SK-N-SH (cell line): ENCODE results near the gene TRIM38. TPM values are rescaled to one million over a fixed set of nuclear protein-coding genes. Genes with fewer than 3 reads are reported as not detected.

ENCODE experiments used
- CTCF ChIA-PET: fragments of 300-600, 350-600 bp; formaldehyde crosslinking; extraction: SDS; loops from one replicate; lab custom pipeline; 2021; lab: Yijun Ruan, JAX
- POLR2A ChIA-PET: fragments of 350-600 bp; sonication (Branson Sonifier 250); formaldehyde crosslinking; extraction: SDS; loops from one replicate; lab custom pipeline; 2020; ENCODE audit warnings: antibody characterized with exemption, inconsistent platforms; lab: Yijun Ruan, JAX
- DNase-seq: peaks from one replicate; pipeline ENCODE4 v3.0.0; 2012
- H2AFZ ChIP-seq: fragments of 200-600 bp; sonication (generic); 2 replicates; pipeline ENCODE4 v1.8.1; 2016; ENCODE audit warnings: antibody characterized with exemption, mild to moderate bottlenecking, low read depth
- H3F3A ChIP-seq: fragments of 200-600 bp; sonication (generic); replicated peaks from 2 replicates; pipeline ENCODE3; 2016; ENCODE audit warnings: antibody characterized with exemption, mild to moderate bottlenecking; ENCODE audit not compliant: insufficient read depth
- H3K27ac ChIP-seq, 2 experiments: fragments of 200-500 bp in 1 of 2; fragments of 200-600 bp in 1 of 2; sonication (Bioruptor generic) in 1 of 2; sonication (generic), shearing (Covaris generic) in 1 of 2; 2 replicates each; pipeline versions ENCODE4 v1.5.1 to v1.6.1; 2014 to 2016; ENCODE audit warnings: low read depth in 2 of 2, inconsistent platforms in 1 of 2, low read length in 1 of 2, mild to moderate bottlenecking in 1 of 2, mixed read lengths in 1 of 2
- H3K27me3 ChIP-seq: fragments of 200-600 bp; sonication (generic), shearing (Covaris generic); 2 replicates; pipeline ENCODE4 v1.6.1; 2016; ENCODE audit warnings: mixed run types; ENCODE audit not compliant: insufficient read depth
- H3K36me3 ChIP-seq, 2 experiments: fragments of 200-500 bp in 1 of 2; fragments of 200-600 bp in 1 of 2; sonication (Bioruptor generic) in 1 of 2; sonication (generic) in 1 of 2; replicated peaks in 1 of 2; 2 replicates each; pipeline versions ENCODE3 to v1.5.1; 2014 to 2016; ENCODE audit warnings: low read length in 1 of 2, mild to moderate bottlenecking in 1 of 2; ENCODE audit not compliant: insufficient read depth in 2 of 2, control insufficient read depth in 1 of 2
- H3K4me1 ChIP-seq, 2 experiments: fragments of 200-500 bp in 1 of 2; fragments of 200-600 bp in 1 of 2; sonication (Bioruptor generic) in 1 of 2; sonication (generic), shearing (Covaris generic) in 1 of 2; 2 replicates each; pipeline versions ENCODE4 v1.5.1 to v1.6.1; 2014 to 2016; ENCODE audit warnings: low read depth in 1 of 2, low read length in 1 of 2, mixed run types in 1 of 2; ENCODE audit not compliant: insufficient read depth in 2 of 2, control insufficient read depth in 1 of 2
- H3K4me2 ChIP-seq: fragments of 200-600 bp; sonication (generic), shearing (Covaris generic); 2 replicates; pipeline ENCODE4 v1.6.1; 2017; ENCODE audit warnings: mixed run types
- H3K4me3 ChIP-seq, 2 experiments: fragments of 200-500 bp in 1 of 2; fragments of 200-600 bp in 1 of 2; sonication (Bioruptor generic) in 1 of 2; sonication (generic), shearing (Covaris generic) in 1 of 2; 2 replicates each; pipeline versions ENCODE4 v1.5.1 to v1.8.1; 2014 to 2016; ENCODE audit warnings: low read depth in 2 of 2, inconsistent platforms in 1 of 2, low read length in 1 of 2, mild to moderate bottlenecking in 1 of 2, mixed read lengths in 1 of 2, moderate library complexity in 1 of 2
- H3K79me2 ChIP-seq: fragments of 200-600 bp; sonication (generic); 2 replicates; pipeline ENCODE4 v1.8.1; 2017; ENCODE audit warnings: mild to moderate bottlenecking; ENCODE audit not compliant: insufficient read depth
- H3K9ac ChIP-seq: fragments of 200-600 bp; sonication (generic); 2 replicates; pipeline ENCODE4 v1.6.1; 2017; ENCODE audit warnings: mixed run types
- H3K9me2 ChIP-seq: fragments of 200-600 bp; sonication (generic); 2 replicates; pipeline ENCODE4 v1.6.1; 2017; ENCODE audit warnings: mixed run types
- H3K9me3 ChIP-seq: fragments of 200-600 bp; sonication (generic); 2 replicates; pipeline ENCODE4 v1.6.1; 2017; ENCODE audit warnings: mixed run types, mild to moderate bottlenecking, moderate library complexity
- H4K20me1 ChIP-seq: fragments of 200-600 bp; sonication (generic); 2 replicates; pipeline ENCODE4 v1.6.1; 2017; ENCODE audit warnings: mild to moderate bottlenecking, mixed run types; ENCODE audit not compliant: insufficient read depth
- EP300 ChIP-seq, 2 experiments: IDR thresholded peaks; 2 replicates each; pipeline versions ENCODE4 v1.4.0 to v1.6.1; 2012; ENCODE audit warnings: borderline replicate concordance in 1 of 2, low read depth in 1 of 2, low read length in 1 of 2
- EZH2phosphoT487 ChIP-seq: fragments of 200-600 bp; sonication (generic); IDR thresholded peaks from 2 replicates; pipeline ENCODE4 v1.6.1; 2017; ENCODE audit warnings: low read depth, mixed run types, mild to moderate bottlenecking, antibody characterized with exemption, moderate library complexity, borderline replicate concordance
- FOSL2 ChIP-seq: IDR thresholded peaks from 2 replicates; pipeline ENCODE4 v1.4.0; 2012; ENCODE audit warnings: low read depth, mild to moderate bottlenecking, moderate library complexity, borderline replicate concordance
- GABPA ChIP-seq: IDR thresholded peaks from 2 replicates; pipeline ENCODE4 v1.4.0; 2012; ENCODE audit warnings: low read depth, mild to moderate bottlenecking
- NFIC ChIP-seq: IDR thresholded peaks from 2 replicates; pipeline ENCODE4 v1.4.0; 2012; ENCODE audit warnings: borderline replicate concordance
- RFX5 ChIP-seq: IDR thresholded peaks from 2 replicates; pipeline ENCODE4 v1.6.1; 2012; ENCODE audit warnings: mild to moderate bottlenecking, improper control_type of control experiment, low read length
- SIN3A ChIP-seq: IDR thresholded peaks from 2 replicates; pipeline ENCODE4 v1.6.1; 2012; ENCODE audit warnings: low read depth, mild to moderate bottlenecking, low read length, moderate library complexity, borderline replicate concordance
- SMC3 ChIP-seq: IDR thresholded peaks from 2 replicates; pipeline ENCODE4 v1.6.1; 2012; ENCODE audit warnings: low read depth, low read length, improper control_type of control experiment
- WGBS: methylation state at CpG from one replicate; pipeline ENCODE4 v1.1.6; 2017; ENCODE audit warnings: low lambda C conversion rate; 5-methylcytosine and 5-hydroxymethylcytosine counted together
- polyA plus RNA-seq, 3 experiments: library from polyadenylated mRNA; depleted of rRNA; stranded (reverse); fragments of >200 nt; gene quantifications; 2 replicates each; pipeline ENCODE4 v1.2.3, GENCODE V29; 2012
- TF ChIP-seq, protein P1 (sequence below): IDR thresholded peaks from 2 replicates; pipeline ENCODE4 v1.6.1; 2012; ENCODE audit warnings: mild to moderate bottlenecking, low read depth, low read length, moderate library complexity
- TF ChIP-seq, protein P2 (sequence below): fragments of 150-350 bp; IDR thresholded peaks from 2 replicates; pipeline ENCODE4 v1.6.1; 2016; ENCODE audit warnings: mild to moderate bottlenecking, low read depth, low read length
- TF ChIP-seq, protein P3 (sequence below): IDR thresholded peaks from 2 replicates; pipeline ENCODE4 v1.4.0; 2012; ENCODE audit warnings: low read depth, borderline replicate concordance

TRIM38 gene
- polyA plus RNA-seq, 1 of the 3 experiments (the other 2 are of a cell fraction) = 0.62 TPM

DNA sequence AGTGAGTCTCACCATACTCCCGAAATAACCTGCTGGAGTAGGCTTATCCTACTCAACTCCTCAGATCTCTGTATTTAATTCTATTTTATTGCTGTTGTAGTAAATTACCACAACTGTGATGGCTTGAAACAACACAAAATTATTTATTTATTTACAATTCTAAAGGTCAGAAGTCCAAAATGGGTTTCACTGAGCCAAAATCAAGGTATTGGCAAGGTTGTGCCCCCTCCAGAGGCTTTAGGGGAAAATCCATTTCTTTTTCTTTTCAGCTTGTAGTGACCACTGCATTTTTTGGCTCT is 31.2 kb upstream of the TRIM38 start (continued):
- TF ChIP-seq, protein P1, sequence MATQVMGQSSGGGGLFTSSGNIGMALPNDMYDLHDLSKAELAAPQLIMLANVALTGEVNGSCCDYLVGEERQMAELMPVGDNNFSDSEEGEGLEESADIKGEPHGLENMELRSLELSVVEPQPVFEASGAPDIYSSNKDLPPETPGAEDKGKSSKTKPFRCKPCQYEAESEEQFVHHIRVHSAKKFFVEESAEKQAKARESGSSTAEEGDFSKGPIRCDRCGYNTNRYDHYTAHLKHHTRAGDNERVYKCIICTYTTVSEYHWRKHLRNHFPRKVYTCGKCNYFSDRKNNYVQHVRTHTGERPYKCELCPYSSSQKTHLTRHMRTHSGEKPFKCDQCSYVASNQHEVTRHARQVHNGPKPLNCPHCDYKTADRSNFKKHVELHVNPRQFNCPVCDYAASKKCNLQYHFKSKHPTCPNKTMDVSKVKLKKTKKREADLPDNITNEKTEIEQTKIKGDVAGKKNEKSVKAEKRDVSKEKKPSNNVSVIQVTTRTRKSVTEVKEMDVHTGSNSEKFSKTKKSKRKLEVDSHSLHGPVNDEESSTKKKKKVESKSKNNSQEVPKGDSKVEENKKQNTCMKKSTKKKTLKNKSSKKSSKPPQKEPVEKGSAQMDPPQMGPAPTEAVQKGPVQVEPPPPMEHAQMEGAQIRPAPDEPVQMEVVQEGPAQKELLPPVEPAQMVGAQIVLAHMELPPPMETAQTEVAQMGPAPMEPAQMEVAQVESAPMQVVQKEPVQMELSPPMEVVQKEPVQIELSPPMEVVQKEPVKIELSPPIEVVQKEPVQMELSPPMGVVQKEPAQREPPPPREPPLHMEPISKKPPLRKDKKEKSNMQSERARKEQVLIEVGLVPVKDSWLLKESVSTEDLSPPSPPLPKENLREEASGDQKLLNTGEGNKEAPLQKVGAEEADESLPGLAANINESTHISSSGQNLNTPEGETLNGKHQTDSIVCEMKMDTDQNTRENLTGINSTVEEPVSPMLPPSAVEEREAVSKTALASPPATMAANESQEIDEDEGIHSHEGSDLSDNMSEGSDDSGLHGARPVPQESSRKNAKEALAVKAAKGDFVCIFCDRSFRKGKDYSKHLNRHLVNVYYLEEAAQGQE = no peak
- no peak for TF ChIP-seq RFX5

DNA sequence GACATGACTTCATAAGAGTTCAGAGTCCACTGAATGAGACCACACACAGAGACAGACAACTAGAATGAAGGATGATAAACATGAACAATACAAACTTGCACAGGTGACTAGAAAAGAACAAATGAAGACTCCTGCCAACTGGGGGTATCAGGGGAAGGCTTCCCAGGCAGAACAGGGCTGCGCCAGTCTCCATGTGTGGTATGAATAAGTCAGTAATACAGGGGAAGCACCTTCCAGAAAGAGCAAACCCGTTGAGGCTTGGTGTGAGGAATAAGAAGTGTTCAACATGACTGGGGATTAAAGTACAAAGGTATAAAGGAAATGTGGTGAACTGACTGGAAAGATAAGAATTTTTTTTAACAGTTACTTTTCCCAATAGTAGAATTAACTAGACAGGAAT is 28.4 kb upstream of the TRIM38 start:
- Histone ChIP-seq H3F3A (no peaks in the 10 kb centered on the region), H3K79me2 (no peaks in the 10 kb centered on the region), H3K27me3 (no peaks in the 10 kb centered on the region; the same call in 1 of the 2 replicates), H3K9me3 (no peaks in the 10 kb centered on the region), H2AFZ (no peak overlapping the region), H3K4me1 (no peaks in the 10 kb centered on the region; a peak in 1 of 4 replicates), H3K4me2 (no peak overlapping the region), H4K20me1 (no peaks in the 10 kb centered on the region), H3K4me3 (no peak overlapping the region), H3K27ac (no peak overlapping the region), H3K9me2 (no peaks in the 10 kb centered on the region), H3K9ac (no peak overlapping the region), H3K36me3 (no peaks in the 10 kb centered on the region)
- ChIA-PET CTCF (interaction anchor here (1.2 to 1.6 kb wide), 2 partner anchors 58 to 655 kb away, joined by 3 read pairs; partner anchors contain the start of gene CARMIL1), POLR2A (no interaction called here)
- 55% methylated on average over 2 of the region's 2 CpGs for WGBS
- TF ChIP-seq, protein P2, sequence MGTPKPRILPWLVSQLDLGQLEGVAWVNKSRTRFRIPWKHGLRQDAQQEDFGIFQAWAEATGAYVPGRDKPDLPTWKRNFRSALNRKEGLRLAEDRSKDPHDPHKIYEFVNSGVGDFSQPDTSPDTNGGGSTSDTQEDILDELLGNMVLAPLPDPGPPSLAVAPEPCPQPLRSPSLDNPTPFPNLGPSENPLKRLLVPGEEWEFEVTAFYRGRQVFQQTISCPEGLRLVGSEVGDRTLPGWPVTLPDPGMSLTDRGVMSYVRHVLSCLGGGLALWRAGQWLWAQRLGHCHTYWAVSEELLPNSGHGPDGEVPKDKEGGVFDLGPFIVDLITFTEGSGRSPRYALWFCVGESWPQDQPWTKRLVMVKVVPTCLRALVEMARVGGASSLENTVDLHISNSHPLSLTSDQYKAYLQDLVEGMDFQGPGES = no peak
- TF ChIP-seq FOSL2 (no peak), NFIC (no peak), SIN3A (no peak), GABPA (no peak), EZH2phosphoT487 (no peak), EP300 (IDR thresholded peaks at IDR 0.05; ENCODE audit: borderline replicate concordance in 1 of 2, low read depth in 1 of 2, low read length in 1 of 2) (no peak), SMC3 (no peak)
- TF ChIP-seq, protein P3, sequence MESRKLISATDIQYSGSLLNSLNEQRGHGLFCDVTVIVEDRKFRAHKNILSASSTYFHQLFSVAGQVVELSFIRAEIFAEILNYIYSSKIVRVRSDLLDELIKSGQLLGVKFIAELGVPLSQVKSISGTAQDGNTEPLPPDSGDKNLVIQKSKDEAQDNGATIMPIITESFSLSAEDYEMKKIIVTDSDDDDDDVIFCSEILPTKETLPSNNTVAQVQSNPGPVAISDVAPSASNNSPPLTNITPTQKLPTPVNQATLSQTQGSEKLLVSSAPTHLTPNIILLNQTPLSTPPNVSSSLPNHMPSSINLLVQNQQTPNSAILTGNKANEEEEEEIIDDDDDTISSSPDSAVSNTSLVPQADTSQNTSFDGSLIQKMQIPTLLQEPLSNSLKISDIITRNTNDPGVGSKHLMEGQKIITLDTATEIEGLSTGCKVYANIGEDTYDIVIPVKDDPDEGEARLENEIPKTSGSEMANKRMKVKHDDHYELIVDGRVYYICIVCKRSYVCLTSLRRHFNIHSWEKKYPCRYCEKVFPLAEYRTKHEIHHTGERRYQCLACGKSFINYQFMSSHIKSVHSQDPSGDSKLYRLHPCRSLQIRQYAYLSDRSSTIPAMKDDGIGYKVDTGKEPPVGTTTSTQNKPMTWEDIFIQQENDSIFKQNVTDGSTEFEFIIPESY = no peak
- DNase-seq = no peak
